Iris pigment epithelial cell (primary cell): ENCODE measurements around the gene SV2A.
A peak's percentile ranks its signal among the peaks of the same experiment; 100 is the strongest.
"Not testable (repeated sequence)": the region's sequence is repeated elsewhere in the genome, so short reads cannot be mapped to it uniquely, and the experiment has no call there.

Experiments used
- DNase-seq: peaks from one replicate; pipeline ENCODE4 v3.0.0-alpha.2; 2011; ENCODE audit warnings: low read depth

Gene SV2A

GRCh38 chr1:149929856-149930255 is 12.2 kb upstream of the SV2A start:
- no peak for DNase-seq

- no peak for DNase-seq
Observed at GRCh38 chr1:149928401-149928724, 10.7 kb upstream of the SV2A start.

DNA sequence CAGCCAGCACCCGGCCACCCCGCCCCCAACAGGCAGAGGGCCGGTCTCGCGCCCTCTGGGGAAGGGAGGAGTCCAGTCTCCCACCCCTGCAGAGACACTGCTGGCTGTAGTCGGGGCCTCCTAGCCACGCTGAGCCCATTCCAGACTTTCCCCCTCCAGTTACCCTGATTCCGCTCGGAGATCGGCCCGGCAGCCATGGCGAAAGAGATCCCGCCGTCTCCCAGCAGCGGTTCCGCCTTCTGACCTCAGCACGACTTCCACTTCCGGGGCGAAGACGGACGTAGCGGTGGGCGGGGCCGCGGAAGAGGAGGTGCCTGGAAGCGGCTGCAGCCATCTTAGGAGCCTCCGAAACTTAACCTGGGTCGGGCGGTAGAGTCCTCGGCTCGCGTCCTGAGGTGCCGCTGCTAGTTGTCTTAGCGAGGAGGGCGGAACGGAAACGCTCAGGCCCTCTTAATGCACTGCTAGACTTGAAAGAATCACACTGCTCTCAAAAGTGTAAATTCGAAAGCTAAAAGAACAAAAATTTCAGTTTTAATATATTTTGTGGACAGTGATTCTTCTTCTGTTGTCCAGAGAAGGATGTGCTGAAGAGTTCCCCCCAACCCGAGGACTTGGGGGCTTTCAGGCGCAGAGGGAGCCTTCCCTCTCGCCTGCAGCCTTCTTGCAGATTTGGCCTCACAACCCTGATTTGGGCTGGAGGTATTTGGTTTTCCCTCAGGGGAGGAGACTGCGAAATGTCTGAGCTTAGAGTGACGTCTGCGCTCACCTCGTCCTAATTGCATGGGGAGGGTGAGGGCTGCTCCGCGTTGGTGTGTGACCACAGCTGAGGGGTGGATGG is 10.1 kb upstream of the SV2A start, which contains the start of gene SF3B4:
Gene SF3B4 (minus strand): TSS at position 241 of the 838 bp plus-strand sequence. CDS start 44 bp downstream, at position 197.
- DNase-seq, result peak; percentile 96

- peak; percentile 41 for DNase-seq
Observed at GRCh38 chr1:149927056-149927562, 9.5 kb upstream of the SV2A start.

DNA sequence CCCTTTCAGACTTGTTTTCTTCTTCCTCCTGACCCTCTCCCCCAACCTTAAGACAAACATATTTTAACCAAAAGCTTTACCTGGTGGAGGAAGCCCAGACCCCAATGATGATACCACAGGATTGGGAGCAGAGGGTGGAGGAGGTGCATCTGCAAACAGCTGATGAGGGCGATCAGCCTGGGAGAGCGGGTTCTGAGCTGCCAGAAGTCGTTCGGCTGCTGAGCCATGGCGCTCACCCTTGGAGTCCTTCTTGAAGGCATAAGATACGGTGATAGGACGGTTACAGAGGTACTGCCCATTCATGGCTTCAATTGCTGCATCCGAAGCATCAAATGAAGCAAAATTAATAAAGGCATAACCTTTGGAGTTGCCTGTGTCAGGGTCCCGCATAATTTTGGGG is 8.7 kb upstream of the SV2A start:
- no peak for DNase-seq

DNA sequence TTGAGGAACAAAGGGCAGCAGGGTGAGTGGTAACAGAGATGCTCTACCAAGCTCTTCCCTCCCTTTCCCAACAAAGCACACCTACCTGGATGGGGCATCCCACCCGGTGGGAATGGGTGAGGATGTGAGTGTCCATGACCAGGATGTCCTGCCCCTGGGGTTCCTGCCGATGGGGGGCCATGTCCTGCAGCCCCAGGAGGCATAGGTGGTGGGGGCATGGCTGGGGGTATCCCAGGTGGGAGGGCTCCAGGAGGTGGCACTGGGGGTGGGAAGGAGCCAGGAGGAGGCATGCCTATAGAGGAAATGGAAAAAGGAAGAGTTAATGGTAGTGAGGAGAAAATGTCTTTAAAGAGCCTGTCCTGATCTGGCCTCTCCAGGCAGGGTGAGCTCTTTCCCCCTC is 8.1 kb upstream of the SV2A start:
- no peak for DNase-seq

- no peak for DNase-seq
Observed at GRCh38 chr1:149925345-149925744, 7.7 kb upstream of the SV2A start.

GRCh38 chr1:149923626-149924025 is 6.0 kb upstream of the SV2A start:
- no peak for DNase-seq

DNA sequence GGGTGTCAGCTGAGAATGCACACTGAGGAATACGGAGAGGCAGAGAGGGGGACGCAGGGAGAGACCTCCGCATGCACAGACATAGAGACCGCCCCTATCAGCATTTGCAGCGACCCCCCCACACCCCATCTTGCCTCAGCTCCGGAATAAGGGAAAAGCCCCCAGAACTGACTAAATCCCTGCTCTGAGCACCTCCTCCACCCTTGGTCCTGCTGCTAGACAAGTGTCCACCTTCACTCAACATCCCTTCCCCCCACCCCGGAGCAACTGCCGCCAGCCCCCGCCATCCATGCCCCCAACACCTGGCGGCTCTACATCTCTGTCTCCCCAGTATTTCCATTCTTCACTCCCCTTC is 769 bp downstream of the SV2A start:
- DNase-seq, result no peak

DNA sequence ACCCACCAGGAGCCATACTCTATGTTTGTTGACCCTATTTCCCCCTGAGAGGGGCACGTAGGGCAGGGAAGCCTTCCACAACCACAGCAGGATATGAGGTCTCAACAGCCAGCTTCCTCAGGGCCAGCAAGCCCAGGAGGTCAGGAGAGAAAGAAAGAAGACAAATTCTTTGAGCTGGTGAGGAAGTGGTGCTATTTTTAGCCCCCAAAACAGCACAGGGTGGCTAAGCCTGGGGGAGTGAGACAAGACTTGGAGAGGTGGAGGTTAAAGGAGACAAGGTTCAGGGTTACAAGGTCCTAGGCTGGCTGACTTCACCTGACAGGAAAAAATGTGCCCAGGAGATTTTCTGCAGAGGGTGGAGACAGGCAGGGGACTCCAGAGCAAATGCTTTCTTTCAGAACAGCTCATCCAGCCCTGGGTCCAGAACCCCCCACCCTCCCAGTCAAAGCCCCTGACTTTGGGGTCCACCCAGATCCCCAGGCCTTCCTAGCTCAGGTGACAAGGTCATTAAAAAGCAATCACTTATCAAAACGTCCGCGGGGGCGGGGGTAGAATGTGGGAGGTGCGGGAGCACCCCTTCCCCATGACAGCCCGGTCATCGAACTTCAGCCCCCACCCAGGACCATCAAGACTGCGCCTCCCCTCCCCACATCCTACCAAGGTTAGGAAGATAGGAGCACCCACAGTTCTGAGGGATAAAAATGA is 1.3 kb downstream of the SV2A start:
- DNase-seq, result no peak

DNA sequence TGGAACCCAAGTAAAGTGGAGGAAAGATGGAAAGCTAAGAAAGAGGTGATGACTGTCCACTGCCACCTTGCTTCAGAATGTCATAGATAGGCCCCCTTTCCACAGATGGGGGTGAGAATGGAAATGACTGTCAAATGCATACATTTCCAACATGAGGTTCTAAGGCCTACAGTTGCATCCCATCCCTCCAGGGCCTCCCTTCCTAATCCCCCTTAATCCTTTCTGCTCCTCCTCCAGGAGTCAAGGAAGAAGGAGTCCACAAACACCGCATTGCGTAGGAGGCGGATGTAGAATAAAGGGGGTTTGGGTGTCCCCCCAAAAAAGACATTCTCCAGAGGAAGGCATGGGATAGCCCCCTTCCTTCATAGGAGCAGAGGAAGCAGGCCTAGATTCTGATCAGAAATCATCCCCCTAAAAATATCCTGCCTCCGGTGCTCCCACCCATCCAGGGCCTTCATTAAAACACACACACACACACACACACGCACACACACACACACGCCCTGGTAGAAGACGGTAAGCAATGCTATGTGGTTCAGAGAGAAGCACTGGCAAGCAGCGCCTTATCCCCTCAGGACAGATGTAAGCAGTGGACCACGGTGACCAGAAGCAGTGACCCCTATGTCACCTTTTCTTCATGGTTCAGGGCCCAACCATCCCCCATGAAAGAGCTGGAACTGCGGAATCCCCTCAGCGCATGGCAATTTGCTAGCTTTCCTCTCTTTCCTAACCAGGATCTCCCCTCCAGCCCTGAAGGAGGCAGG is 2.0 kb downstream of the SV2A start:
- no peak for DNase-seq

GRCh38 chr1:149914545-149914944 is 3.1 kb downstream of the SV2A start:
- no peak for DNase-seq

DNA sequence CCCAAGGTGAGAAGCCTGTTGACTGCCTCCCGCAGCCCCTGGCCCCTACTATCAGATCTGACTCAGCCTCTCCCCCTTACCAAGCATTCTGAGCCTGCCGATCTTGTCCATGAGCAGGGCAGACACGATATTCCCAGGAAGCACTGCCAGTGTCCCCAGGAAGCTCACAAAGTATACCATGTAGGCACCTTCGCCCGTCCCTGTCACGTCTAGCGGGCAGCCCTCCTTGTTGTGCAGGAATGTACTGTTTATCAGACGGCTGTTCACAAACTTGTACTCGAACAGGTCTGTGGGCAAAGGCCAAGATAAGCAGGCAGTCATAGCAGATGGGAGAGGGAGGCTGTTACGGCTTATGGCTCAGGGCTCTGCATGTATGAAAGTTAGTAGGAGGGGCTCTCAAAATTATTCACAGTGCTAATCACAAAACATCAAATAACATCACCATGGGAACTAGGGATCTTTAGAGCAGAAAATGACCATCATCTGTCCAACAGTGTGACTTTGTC is 11.0 kb downstream of the SV2A start:
- no peak for DNase-seq

- no peak for DNase-seq
Observed at GRCh38 chr1:149903836-149904491, 13.7 kb downstream of the SV2A start.

- peak; percentile 94 for DNase-seq
Observed at GRCh38 chr1:149899460-149900284, 18.0 kb downstream of the SV2A start, which contains the start of gene BOLA1. Gene BOLA1 (plus strand): TSS chr1:149899568. CDS start chr1:149900060, 492 bp downstream.

DNA sequence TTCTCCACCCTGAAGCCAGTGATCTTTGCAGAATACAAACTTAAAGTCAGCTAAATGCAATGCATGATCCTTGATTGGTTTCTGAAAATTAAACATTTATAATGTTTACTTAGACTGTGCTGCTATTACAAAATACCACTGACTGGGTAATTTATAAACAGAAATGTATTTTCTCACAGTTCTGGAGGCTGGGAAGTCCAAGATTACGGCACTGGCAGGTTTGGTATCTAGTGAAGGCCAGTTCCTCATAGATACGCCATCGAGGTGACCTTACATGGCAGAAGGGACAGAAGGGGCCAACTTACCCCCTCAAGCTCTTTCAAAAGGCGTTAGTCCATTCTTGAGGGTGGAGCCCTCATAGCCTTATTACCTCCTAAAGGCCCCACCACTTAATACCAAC is 21.1 kb downstream of the SV2A start:
- DNase-seq, result no peak

DNA sequence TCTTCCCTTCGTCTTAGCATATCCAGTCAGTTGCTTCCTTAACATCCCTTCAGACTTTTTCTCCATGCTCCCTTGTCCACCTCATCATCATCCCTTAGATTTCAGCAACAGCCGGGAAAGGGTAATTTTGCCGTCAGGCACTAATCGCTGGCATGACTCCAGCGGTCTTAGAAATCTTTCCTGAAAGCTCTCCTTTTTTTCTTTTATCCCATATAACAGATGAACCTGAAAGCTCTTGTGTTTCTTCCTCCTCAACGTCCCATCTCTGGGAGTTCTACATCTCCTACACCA is 28.7 kb downstream of the SV2A start:
- DNase-seq, result no peak

GRCh38 chr1:149888247-149888998 is 29.2 kb downstream of the SV2A start:
- DNase-seq, result peak; percentile 87

DNA sequence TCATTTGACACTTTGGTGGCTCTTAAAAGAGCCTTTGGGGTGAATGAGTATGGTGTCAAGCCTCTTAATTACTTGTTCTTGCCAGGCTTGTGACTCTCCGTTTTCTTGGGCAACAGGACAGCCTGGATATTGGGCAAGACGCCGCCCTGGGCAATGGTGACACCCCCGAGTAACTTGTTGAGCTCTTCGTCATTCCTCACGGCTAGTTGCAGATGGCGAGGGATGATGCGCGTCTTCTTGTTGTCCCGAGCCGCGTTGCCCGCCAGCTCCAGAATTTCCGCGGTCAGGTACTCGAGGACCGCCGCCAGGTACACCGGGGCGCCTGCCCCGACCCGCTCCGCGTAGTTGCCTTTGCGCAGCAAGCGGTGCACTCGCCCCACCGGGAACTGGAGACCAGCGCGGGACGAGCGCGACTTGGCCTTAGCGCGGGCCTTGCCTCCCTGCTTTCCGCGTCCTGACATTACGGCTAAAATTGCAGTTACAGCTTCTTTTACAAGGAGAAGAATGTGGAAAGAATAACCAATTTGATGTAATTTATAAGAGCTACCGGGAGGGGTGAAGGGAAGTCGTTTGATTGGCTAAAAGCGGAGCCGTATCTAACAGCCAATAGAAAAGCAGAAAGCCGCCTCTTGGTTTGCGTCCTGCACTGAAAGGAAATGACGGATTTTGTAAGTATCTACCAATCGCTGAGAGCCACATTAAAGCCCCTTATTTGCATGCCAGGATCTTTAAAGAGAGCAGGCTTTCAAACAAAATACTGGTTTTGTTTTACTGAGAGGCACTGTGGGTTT is 30.0 kb downstream of the SV2A start:
- peak; percentile 99 for DNase-seq

DNA sequence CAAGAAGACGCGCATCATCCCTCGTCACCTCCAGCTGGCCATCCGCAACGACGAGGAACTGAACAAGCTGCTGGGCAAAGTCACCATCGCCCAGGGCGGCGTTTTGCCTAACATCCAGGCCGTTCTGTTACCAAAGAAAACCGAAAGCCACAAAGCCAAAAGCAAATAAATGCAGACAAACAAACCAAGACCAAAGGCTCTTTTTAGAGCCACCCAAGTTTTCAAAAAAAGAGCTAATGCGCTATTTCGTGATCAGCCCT is 30.5 kb downstream of the SV2A start:
- not testable (repeated sequence) for DNase-seq
